GM12878 (cell line): ENCODE measurements around the gene ARMC9. TPM values are rescaled to one million over a fixed set of nuclear protein-coding genes. Genes with fewer than 3 reads are reported as not detected.

Experiments
- ATAC-seq: fragments of 200-7000 bp; cut with Tn5 transposase; 3 replicates; pipeline ENCODE4 v1.9.1; 2020; ENCODE audit warnings: mild to moderate bottlenecking, moderate library complexity
- BruUV-seq: library from RNA; stranded (reverse); fragments of 400-500 nt; replicated peaks from 2 replicates; lab custom pipeline; 2021; lab: Mats Ljungman, UMichigan
- CTCF ChIA-PET: fragments of 300-600 bp; sonication (Branson Sonifier 250); formaldehyde crosslinking; extraction: SDS; loops from one replicate; lab custom pipeline; 2021; ENCODE audit warnings: inconsistent platforms; lab: Yijun Ruan, JAX
- POLR2A ChIA-PET: fragments of 350-600 bp; formaldehyde crosslinking; extraction: SDS; loops from one replicate; lab custom pipeline; 2021; ENCODE audit warnings: inconsistent platforms; lab: Charles Lee
- RAD21 ChIA-PET: fragments of 300-600 bp; sonication (Branson Sonifier 250); formaldehyde crosslinking; loops from one replicate; lab custom pipeline; 2023; ENCODE audit warnings: antibody characterized with exemption; ENCODE audit not compliant: unreplicated experiment; lab: Charles Lee
- SMC1A ChIA-PET: fragments of 300-600 bp; sonication (Branson Sonifier 250); formaldehyde crosslinking; loops from one replicate; lab custom pipeline; 2023; ENCODE audit not compliant: unreplicated experiment, uncharacterized antibody; lab: Charles Lee
- DNase-seq: peaks from one replicate; pipeline ENCODE4 v3.0.0-alpha.2; 2011; ENCODE audit warnings: low read depth, low spot score
- FAIRE-seq: peaks from 3 replicates; lab custom pipeline; 2011; peaks lifted over from hg19 to GRCh38; lab: Jason Lieb, UNC
- H2AFZ ChIP-seq: 2 replicates; pipeline ENCODE4 v1.6.0; 2011; ENCODE audit warnings: low read depth, low read length, control low read depth; ENCODE audit not compliant: control insufficient read depth
- H3K27ac ChIP-seq: 2 replicates; pipeline ENCODE4 v1.5.1; 2011; ENCODE audit warnings: control low read depth; ENCODE audit not compliant: control insufficient read depth, insufficient read depth
- H3K27me3 ChIP-seq, 2 experiments: replicated peaks in 1 of 2; 2 replicates each; pipeline versions ENCODE4 v1.6.0 to v1.6.1; 2011; ENCODE audit warnings: low read length in 1 of 2; ENCODE audit not compliant: control insufficient read depth in 2 of 2, insufficient read depth in 2 of 2
- H3K36me3 ChIP-seq, 2 experiments: 2 replicates each; pipeline ENCODE4 v1.5.1; 2011; ENCODE audit warnings: low read length in 1 of 2; ENCODE audit not compliant: control insufficient read depth in 2 of 2, insufficient read depth in 2 of 2
- H3K4me1 ChIP-seq: 2 replicates; pipeline ENCODE4 v1.6.1; 2011; ENCODE audit warnings: mild to moderate bottlenecking, low read length, moderate library complexity, mixed read lengths; ENCODE audit not compliant: control insufficient read depth, insufficient read depth
- H3K4me2 ChIP-seq: 2 replicates; pipeline ENCODE4 v1.6.0; 2011; ENCODE audit warnings: control low read depth; ENCODE audit not compliant: control insufficient read depth, insufficient read depth
- H3K4me3 ChIP-seq: fragments of 200-600 bp; sonication (generic); 2 replicates; pipeline ENCODE4 v1.5.1; 2016
- H3K79me2 ChIP-seq: 2 replicates; pipeline ENCODE4 v1.6.0; 2011; ENCODE audit warnings: low read length; ENCODE audit not compliant: control insufficient read depth, insufficient read depth
- H3K9ac ChIP-seq: 2 replicates; pipeline ENCODE4 v1.8.0; 2011; ENCODE audit warnings: low read length, control low read depth, mixed read lengths; ENCODE audit not compliant: control insufficient read depth, insufficient read depth
- H3K9me3 ChIP-seq: replicated peaks from 3 replicates; pipeline ENCODE4 v1.5.1; 2011; ENCODE audit warnings: mild to moderate bottlenecking, low read length; ENCODE audit not compliant: control insufficient read depth, insufficient read depth
- H4K20me1 ChIP-seq: 2 replicates; pipeline ENCODE4 v1.6.0; 2011; ENCODE audit not compliant: control insufficient read depth, insufficient read depth
- BHLHE40 ChIP-seq, 2 experiments: fragments of 450-650 bp in 1 of 2; IDR thresholded peaks; 2 replicates each; pipeline ENCODE4 v1.6.1; 2011 to 2017; ENCODE audit warnings: low read depth in 2 of 2, borderline replicate concordance in 1 of 2, improper control_type of control experiment in 1 of 2, low read length in 1 of 2, mild to moderate bottlenecking in 1 of 2
- CEBPB ChIP-seq, 2 experiments: fragments of 150-350 bp in 1 of 2; IDR thresholded peaks; 2 replicates each; pipeline ENCODE4 v1.6.1; 2012 to 2014; ENCODE audit warnings: low read depth in 2 of 2, low read length in 2 of 2, borderline replicate concordance in 1 of 2, inconsistent platforms in 1 of 2
- ETV6 ChIP-seq, 2 experiments: fragments of 450-650 bp in 1 of 2; IDR thresholded peaks in 1 of 2; conservative IDR thresholded peaks in 1 of 2; 2 replicates each; pipeline ENCODE4 v1.6.1; 2014; ENCODE audit warnings: antibody characterized with exemption in 1 of 2, borderline replicate concordance in 1 of 2, low read depth in 1 of 2, mild to moderate bottlenecking in 1 of 2, moderate library complexity in 1 of 2
- KAT2A ChIP-seq: conservative IDR thresholded peaks from 2 replicates; pipeline ENCODE4 v1.6.1; 2011; ENCODE audit warnings: low read depth, low read length; ENCODE audit not compliant: control insufficient read depth
- KLF5 ChIP-seq: fragments of 450-650 bp; IDR thresholded peaks from 2 replicates; pipeline ENCODE4 v1.6.1; 2014; ENCODE audit warnings: mild to moderate bottlenecking; ENCODE audit not compliant: partially characterized antibody
- SIN3A ChIP-seq: IDR thresholded peaks from 2 replicates; pipeline ENCODE4 v1.6.1; 2012; ENCODE audit warnings: low read depth, low read length, improper control_type of control experiment
- SP1 ChIP-seq: IDR thresholded peaks from one replicate; pipeline ENCODE4 v1.6.1; 2011; ENCODE audit warnings: low read depth, low read length
- TAF1 ChIP-seq: IDR thresholded peaks from 2 replicates; pipeline ENCODE4 v1.6.1; 2011; ENCODE audit warnings: mild to moderate bottlenecking, low read depth, low read length, borderline replicate concordance
- YY1 ChIP-seq: IDR thresholded peaks from 2 replicates; pipeline ENCODE4 v1.6.1; 2011; ENCODE audit warnings: low read depth, mild to moderate bottlenecking, low read length
- ZBED1 ChIP-seq: IDR thresholded peaks from 2 replicates; pipeline ENCODE4 v1.6.1; 2016; ENCODE audit warnings: borderline replicate concordance
- ZNF384 ChIP-seq: IDR thresholded peaks from 2 replicates; pipeline ENCODE4 v1.6.1; 2012; ENCODE audit warnings: low read depth, mild to moderate bottlenecking, low read length, improper control_type of control experiment, borderline replicate concordance
- WGBS: methylation state at CpG from one replicate; pipeline ENCODE4 v1.1.6; 2016; ENCODE audit warnings: low lambda C conversion rate; ENCODE audit not compliant: insufficient replicate concordance, insufficient coverage; ENCODE audit errors: missing lambda C conversion rate; 5-methylcytosine and 5-hydroxymethylcytosine counted together
- in situ Hi-C: fragments of 300-500 bp; cut with MboI; formaldehyde crosslinking; loops from 9 replicates; pipeline ENCODE4 v1.14.3; 2018; ENCODE audit warnings: mixed read lengths
- intact Hi-C: fragments of 100-400 bp; cut with micrococcal nuclease; formaldehyde crosslinking; loops from one replicate; pipeline ENCODE4 v1.14.2; 2022; ENCODE audit not compliant: unreplicated experiment
- polyA plus RNA-seq, 11 experiments: library from polyadenylated mRNA; depleted of rRNA in 4 of 11; unstranded in 6 of 11; stranded (reverse) in 5 of 11; fragments of >200 nt; fragmentation: Nextera tagmentation in 4 of 11; fragmentation: Illumina TruSeq in 1 of 11; extraction: Ambion mirVana in 4 of 11; extraction: Trizol in 1 of 11; gene quantifications; 1 replicate in 1 of 11; 2 replicates in 10 of 11; pipeline versions ENCODE4 v1.2.1 to v1.2.3, GENCODE V29; 2011 to 2016; ENCODE audit warnings: inconsistent platforms in 2 of 11, missing spikeins in 2 of 11, low read depth in 1 of 11
- total RNA-seq, 4 experiments: library from RNA; depleted of rRNA in 3 of 4; stranded (reverse); fragments of >200 nt in 3 of 4; fragmentation: Illumina TruSeq in 1 of 4; extraction: Trizol in 1 of 4; gene quantifications; 2 replicates each; pipeline versions ENCODE4 v1.2.1 to v1.2.3, GENCODE V29; 2013 to 2021
- TF ChIP-seq, protein P1 (sequence below): IDR thresholded peaks from 2 replicates; pipeline ENCODE4 v1.6.1; 2012; ENCODE audit warnings: low read length, inconsistent platforms
- TF ChIP-seq, protein P2 (sequence below): fragments of 450-650 bp; IDR thresholded peaks from 2 replicates; pipeline ENCODE4 v1.6.1; 2018; ENCODE audit warnings: borderline replicate concordance, mild to moderate bottlenecking; ENCODE audit not compliant: partially characterized antibody

ARMC9 gene
- total and polyA plus RNA-seq, 10 of the 15 experiments (the other 5 are each of a cell fraction or from before 2014, with no cell fraction given), result 3.8 to 21.8 (median 10.4) TPM

DNA sequence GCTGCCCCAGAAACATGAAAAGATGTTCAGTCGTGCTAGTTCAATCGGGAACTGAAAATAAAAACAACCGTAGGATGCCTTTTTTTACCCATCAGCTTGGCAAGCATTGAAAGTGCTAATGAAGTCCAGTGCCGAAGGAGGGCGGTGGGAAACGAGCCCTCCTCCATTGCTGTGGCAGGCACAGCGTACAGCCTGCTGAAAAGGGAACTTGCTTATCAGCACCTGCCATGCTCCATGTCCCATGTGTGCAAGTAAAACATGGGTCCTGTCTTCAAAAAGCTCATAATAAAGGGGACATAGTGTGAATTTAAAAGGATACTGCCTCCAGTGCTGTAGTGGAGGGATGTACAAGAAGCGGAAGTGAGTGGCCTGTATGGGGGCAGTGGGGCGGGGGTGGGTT, 82.4 kb downstream of the ARMC9 start:
- H3K79me2 ChIP-seq, result no peaks in the 10 kb centered on the region
- SMC1A ChIA-PET, result interaction anchor here (1.0 to 1.3 kb wide), 2 partner anchors 19 to 52 kb away, joined by 3 to 5 read pairs; no protein-coding TSS in a partner anchor
- ATAC-seq, result peak; percentile 63
- no peak for DNase-seq
- WGBS, result 84% methylated on average over 8 of the region's 9 CpGs
- H2AFZ ChIP-seq, result peak overlapping the region; percentile 73; the same call in 1 of the 2 replicates
- no peaks in the 10 kb centered on the region for H3K9me3 ChIP-seq
- H3K36me3 ChIP-seq, result no peaks in the 10 kb centered on the region
- no TSS peak for BruUV-seq
- POLR2A ChIA-PET, result no interaction called here
- peak overlapping the region; percentile 18; the same call in 1 of the 2 replicates for H3K4me2 ChIP-seq
- RAD21 ChIA-PET, result no interaction called here
- no peaks in the 10 kb centered on the region for H4K20me1 ChIP-seq
- H3K4me3 ChIP-seq, result no peak overlapping the region
- no peak for FAIRE-seq
- no peak overlapping the region for H3K9ac ChIP-seq
- no peak overlapping the region for H3K27ac ChIP-seq
- in situ Hi-C loops, result no loop called here
- CTCF ChIA-PET, result interaction anchor here (0.6 to 1.3 kb wide), 4 partner anchors 16 to 132 kb away, joined by 3 read pairs; no protein-coding TSS in a partner anchor
- H3K4me1 ChIP-seq, result peaks cover 3% of the 10 kb centered on the region
- no peaks in the 10 kb centered on the region for H3K27me3 ChIP-seq
- intact Hi-C loops, result no loop called here
- TF ChIP-seq BHLHE40 (IDR thresholded peaks at IDR 0.05; ENCODE audit: borderline replicate concordance in 1 of 2, low read depth in 2 of 2, low read length in 1 of 2), result no peak
- TF ChIP-seq, all 136 proteins: peak for 0

DNA sequence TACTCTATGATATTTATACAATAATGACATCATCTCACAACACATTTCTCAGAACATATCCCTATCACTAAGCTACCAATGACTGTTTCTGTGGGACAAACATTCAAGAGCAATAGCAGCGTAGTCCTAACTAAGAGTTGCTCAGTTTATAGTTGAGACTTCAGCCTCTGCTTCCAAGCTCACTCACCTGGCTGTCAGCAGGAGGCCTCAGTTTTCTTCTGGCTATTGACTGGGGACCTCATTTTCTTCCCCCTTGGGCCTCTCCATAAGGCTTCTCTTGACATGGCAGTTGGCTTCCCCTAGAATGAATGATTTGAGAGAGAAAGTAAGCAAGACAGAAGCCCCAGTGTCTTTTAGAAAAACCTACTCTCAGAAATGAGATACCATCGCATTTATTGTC, 85.9 kb downstream of the ARMC9 start:
- Histone ChIP-seq H3K36me3 (no peaks in the 10 kb centered on the region), H3K27ac (no peak overlapping the region), H3K79me2 (no peaks in the 10 kb centered on the region), H3K27me3 (no peaks in the 10 kb centered on the region), H3K9me3 (no peaks in the 10 kb centered on the region), H2AFZ (no peak overlapping the region), H4K20me1 (no peaks in the 10 kb centered on the region), H3K4me3 (no peak overlapping the region), H3K9ac (no peak overlapping the region), H3K4me2 (no peak overlapping the region), H3K4me1 (peaks cover 3% of the 10 kb centered on the region)
- FAIRE-seq (no peak), DNase-seq (no peak), ATAC-seq (no peak)
- TF ChIP-seq ZBED1, result no peak
- TF ChIP-seq KAT2A, result no peak
- no peak for TF ChIP-seq TAF1
- TF ChIP-seq, protein P1, sequence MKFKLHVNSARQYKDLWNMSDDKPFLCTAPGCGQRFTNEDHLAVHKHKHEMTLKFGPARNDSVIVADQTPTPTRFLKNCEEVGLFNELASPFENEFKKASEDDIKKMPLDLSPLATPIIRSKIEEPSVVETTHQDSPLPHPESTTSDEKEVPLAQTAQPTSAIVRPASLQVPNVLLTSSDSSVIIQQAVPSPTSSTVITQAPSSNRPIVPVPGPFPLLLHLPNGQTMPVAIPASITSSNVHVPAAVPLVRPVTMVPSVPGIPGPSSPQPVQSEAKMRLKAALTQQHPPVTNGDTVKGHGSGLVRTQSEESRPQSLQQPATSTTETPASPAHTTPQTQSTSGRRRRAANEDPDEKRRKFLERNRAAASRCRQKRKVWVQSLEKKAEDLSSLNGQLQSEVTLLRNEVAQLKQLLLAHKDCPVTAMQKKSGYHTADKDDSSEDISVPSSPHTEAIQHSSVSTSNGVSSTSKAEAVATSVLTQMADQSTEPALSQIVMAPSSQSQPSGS, result no peak
- TF ChIP-seq, protein P2, sequence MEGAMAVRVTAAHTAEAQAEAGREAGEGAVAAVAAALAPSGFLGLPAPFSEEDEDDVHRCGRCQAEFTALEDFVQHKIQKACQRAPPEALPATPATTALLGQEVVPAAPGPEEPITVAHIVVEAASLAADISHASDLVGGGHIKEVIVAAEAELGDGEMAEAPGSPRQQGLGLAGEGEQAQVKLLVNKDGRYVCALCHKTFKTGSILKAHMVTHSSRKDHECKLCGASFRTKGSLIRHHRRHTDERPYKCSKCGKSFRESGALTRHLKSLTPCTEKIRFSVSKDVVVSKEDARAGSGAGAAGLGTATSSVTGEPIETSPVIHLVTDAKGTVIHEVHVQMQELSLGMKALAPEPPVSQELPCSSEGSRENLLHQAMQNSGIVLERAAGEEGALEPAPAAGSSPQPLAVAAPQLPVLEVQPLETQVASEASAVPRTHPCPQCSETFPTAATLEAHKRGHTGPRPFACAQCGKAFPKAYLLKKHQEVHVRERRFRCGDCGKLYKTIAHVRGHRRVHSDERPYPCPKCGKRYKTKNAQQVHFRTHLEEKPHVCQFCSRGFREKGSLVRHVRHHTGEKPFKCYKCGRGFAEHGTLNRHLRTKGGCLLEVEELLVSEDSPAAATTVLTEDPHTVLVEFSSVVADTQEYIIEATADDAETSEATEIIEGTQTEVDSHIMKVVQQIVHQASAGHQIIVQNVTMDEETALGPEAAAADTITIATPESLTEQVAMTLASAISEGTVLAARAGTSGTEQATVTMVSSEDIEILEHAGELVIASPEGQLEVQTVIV, result no peak
- TF ChIP-seq SIN3A, result no peak
- TF ChIP-seq CEBPB (IDR thresholded peaks at IDR 0.05; ENCODE audit: borderline replicate concordance in 1 of 2, low read depth in 2 of 2, low read length in 2 of 2), result no peak
- TF ChIP-seq ZNF384, result no peak
- no peak for TF ChIP-seq KLF5
- no peak for TF ChIP-seq YY1
- TF ChIP-seq SP1, result no peak
- no peak for TF ChIP-seq ETV6 (conservative IDR thresholded peaks at IDR 0.05 in 1 of 2, IDR thresholded peaks at IDR 0.05 in 1 of 2; ENCODE audit: borderline replicate concordance in 1 of 2, low read depth in 1 of 2)
- ChIA-PET SMC1A (interaction anchor here (1.3 kb wide), 1 partner anchor 11 kb away, joined by 3 read pairs; no protein-coding TSS in a partner anchor), CTCF (interaction anchor here (1.6 to 2.8 kb wide), 2 partner anchors 9 to 122 kb away, joined by 4 to 8 read pairs; no protein-coding TSS in a partner anchor), RAD21 (interaction anchor here (1.1 kb wide), 1 partner anchor 13 kb away, joined by 3 read pairs; no protein-coding TSS in a partner anchor), POLR2A (no interaction called here)
- intact Hi-C loops, result no loop called here
- BruUV-seq, result no TSS peak
- in situ Hi-C loops, result no loop called here
- WGBS, result 100% methylated on average over 2 of the region's 2 CpGs
